Fibroblast of mammary gland (primary cell): ENCODE results near the gene LSM6.

Experiments
- DNase-seq: peaks from one replicate; pipeline ENCODE4 v3.0.0-alpha.2; 2010; ENCODE audit warnings: low read depth
- H3K4me3 ChIP-seq: 2 replicates; pipeline ENCODE4 v1.5.1; 2011; ENCODE audit warnings: low read depth, mild to moderate bottlenecking, low read length, moderate library complexity; ENCODE audit not compliant: control insufficient read depth
- TF ChIP-seq, protein P1 (sequence below): conservative IDR thresholded peaks from 2 replicates; pipeline ENCODE4 v1.5.1; 2011; ENCODE audit warnings: low read depth, low read length, inconsistent platforms; ENCODE audit not compliant: control insufficient read depth, insufficient read depth

Gene LSM6

DNA sequence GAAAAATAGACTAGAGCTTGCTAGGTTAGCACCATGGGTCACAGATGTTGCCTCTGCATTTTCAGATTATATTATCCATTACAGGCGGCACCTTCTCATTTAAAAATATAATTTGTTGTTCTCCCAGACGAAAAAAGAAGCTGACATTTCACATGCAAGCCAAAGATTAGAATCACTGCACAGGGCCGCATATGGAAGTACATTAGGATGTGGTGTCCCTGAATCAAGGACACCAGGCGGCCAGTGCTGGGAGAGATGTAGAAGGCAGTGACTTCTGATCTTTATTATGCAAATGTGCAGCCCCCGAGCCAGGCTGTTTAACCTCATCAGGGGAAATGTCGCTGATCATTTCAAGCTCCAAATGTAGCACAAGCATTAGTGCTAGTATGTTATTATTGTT, 61.6 kb downstream of the LSM6 start:
- TF ChIP-seq, protein P1, sequence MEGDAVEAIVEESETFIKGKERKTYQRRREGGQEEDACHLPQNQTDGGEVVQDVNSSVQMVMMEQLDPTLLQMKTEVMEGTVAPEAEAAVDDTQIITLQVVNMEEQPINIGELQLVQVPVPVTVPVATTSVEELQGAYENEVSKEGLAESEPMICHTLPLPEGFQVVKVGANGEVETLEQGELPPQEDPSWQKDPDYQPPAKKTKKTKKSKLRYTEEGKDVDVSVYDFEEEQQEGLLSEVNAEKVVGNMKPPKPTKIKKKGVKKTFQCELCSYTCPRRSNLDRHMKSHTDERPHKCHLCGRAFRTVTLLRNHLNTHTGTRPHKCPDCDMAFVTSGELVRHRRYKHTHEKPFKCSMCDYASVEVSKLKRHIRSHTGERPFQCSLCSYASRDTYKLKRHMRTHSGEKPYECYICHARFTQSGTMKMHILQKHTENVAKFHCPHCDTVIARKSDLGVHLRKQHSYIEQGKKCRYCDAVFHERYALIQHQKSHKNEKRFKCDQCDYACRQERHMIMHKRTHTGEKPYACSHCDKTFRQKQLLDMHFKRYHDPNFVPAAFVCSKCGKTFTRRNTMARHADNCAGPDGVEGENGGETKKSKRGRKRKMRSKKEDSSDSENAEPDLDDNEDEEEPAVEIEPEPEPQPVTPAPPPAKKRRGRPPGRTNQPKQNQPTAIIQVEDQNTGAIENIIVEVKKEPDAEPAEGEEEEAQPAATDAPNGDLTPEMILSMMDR, result no peak
- H3K4me3 ChIP-seq, result no peak overlapping the region
- DNase-seq, result no peak

DNA sequence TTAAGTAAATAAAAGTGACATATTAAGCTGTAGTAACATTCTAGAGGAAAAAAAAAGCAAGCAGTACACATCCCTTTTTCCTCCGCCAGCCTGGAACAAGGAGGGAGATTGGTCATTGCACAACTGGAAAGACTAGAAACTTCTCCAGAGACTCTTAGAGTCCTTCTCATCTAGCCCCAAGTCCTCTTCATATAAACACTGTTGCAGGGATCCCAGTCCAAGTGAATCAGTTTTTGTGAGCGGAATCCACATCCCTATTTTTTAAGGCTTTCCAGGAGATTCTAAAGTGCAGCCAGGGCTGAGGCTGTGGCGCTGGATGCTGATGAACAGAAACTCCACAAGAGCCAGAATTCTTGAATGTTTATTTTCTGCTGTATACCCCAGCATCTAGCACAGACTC, 62.6 kb downstream of the LSM6 start:
- TF ChIP-seq, protein P1, result no peak
- H3K4me3 ChIP-seq, result no peak overlapping the region
- no peak for DNase-seq
